ENCODE measurements around the gene USPL1. TPM values are rescaled to one million over a fixed set of nuclear protein-coding genes. Genes with fewer than 3 reads are reported as not detected.
"Not testable (repeated sequence)": the region's sequence is repeated elsewhere in the genome, so short reads cannot be mapped to it uniquely, and the experiment has no call there.

USPL1 gene
- total RNA-seq, 4 donors from 2014 or later: 19.7 to 62.1 (median 27.1) TPM

- Histone ChIP-seq H3K9me3 (no peaks in the 10 kb centered on the region), H3K27me3 (no peaks in the 10 kb centered on the region), H3K4me3 (no peak overlapping the region), H3K27ac (no peak overlapping the region), H3K4me1 (no peaks in the 10 kb centered on the region), H3K36me3 (no peaks in the 10 kb centered on the region)
- intact Hi-C loops (cut with DNase I; ENCODE audit: low total_unique reads): no loop called here
- no peak for DNase-seq
- no peak for TF ChIP-seq POLR2A (IDR thresholded peaks at IDR 0.05)
- no peak for TF ChIP-seq CTCF (IDR thresholded peaks at IDR 0.05)
Measured at GRCh38 chr13:30645629-30646028, 27.9 kb downstream of the USPL1 start.

- Histone ChIP-seq H3K27me3 (no peaks in the 10 kb centered on the region), H3K36me3 (no peaks in the 10 kb centered on the region), H3K4me1 (no peaks in the 10 kb centered on the region), H3K27ac (no peak overlapping the region), H3K4me3 (no peak overlapping the region), H3K9me3 (no peaks in the 10 kb centered on the region)
- no peak for DNase-seq
- TF ChIP-seq CTCF (IDR thresholded peaks at IDR 0.05) (no peak), POLR2A (IDR thresholded peaks at IDR 0.05) (no peak)
- intact Hi-C loops (cut with DNase I; ENCODE audit: low total_unique reads): no loop called here
Measured at GRCh38 chr13:30647420-30647819, 29.7 kb downstream of the USPL1 start.

GRCh38 chr13:30647824-30648521 is 30.3 kb downstream of the USPL1 start:
- intact Hi-C loops (cut with DNase I; ENCODE audit: low total_unique reads): no loop called here
- no peak overlapping the region for H3K27ac ChIP-seq
- H3K4me1 ChIP-seq: no peaks in the 10 kb centered on the region
- DNase-seq: no peak
- no peak overlapping the region for H3K4me3 ChIP-seq
- no peak for TF ChIP-seq CTCF (IDR thresholded peaks at IDR 0.05)
- TF ChIP-seq POLR2A (IDR thresholded peaks at IDR 0.05): no peak
- H3K27me3 ChIP-seq: no peaks in the 10 kb centered on the region
- no peaks in the 10 kb centered on the region for H3K36me3 ChIP-seq
- H3K9me3 ChIP-seq: no peaks in the 10 kb centered on the region

GRCh38 chr13:30648522-30649012 is 30.8 kb downstream of the USPL1 start:
- H3K27me3 ChIP-seq: no peaks in the 10 kb centered on the region
- intact Hi-C loops (cut with DNase I; ENCODE audit: low total_unique reads): no loop called here
- DNase-seq: no peak
- TF ChIP-seq POLR2A (IDR thresholded peaks at IDR 0.05) (no peak), CTCF (IDR thresholded peaks at IDR 0.05) (no peak)
- H3K4me3 ChIP-seq: no peak overlapping the region
- no peaks in the 10 kb centered on the region for H3K9me3 ChIP-seq
- H3K36me3 ChIP-seq: no peaks in the 10 kb centered on the region
- H3K27ac ChIP-seq: no peak overlapping the region
- H3K4me1 ChIP-seq: no peaks in the 10 kb centered on the region

- H3K27ac ChIP-seq; DNase-seq; H3K4me3 ChIP-seq; H3K27me3 ChIP-seq; H3K9me3 ChIP-seq; H3K4me1 ChIP-seq; intact Hi-C loops (cut with DNase I; ENCODE audit: low total_unique reads); H3K36me3 ChIP-seq: not testable (repeated sequence)
Measured at GRCh38 chr13:30651648-30652047, 33.9 kb downstream of the USPL1 start.
